Endometrial microvascular endothelial cells (primary cell): Measurements from ENCODE around the gene ASGR1. TPM values are rescaled to one million over a fixed set of nuclear protein-coding genes. Genes with fewer than 3 reads are reported as not detected.

Experiments used
- in situ Hi-C: cut with HindIII; loops from 2 replicates; pipeline ENCODE4 v1.10.0; 2017; ENCODE audit warnings: low sequenced_read_pairs, low pct_unique_long_range_greater_than_20kb; ENCODE audit errors: inconsistent ontology term
- total RNA-seq: library from RNA; depleted of rRNA; stranded (reverse); fragments of >200 nt; gene quantifications from one replicate; pipeline ENCODE4 v1.2.3, GENCODE V29; 2015; ENCODE audit errors: inconsistent ontology term

The ASGR1 gene
- total RNA-seq, 1 donor from 2014 or later, result not detected

DNA sequence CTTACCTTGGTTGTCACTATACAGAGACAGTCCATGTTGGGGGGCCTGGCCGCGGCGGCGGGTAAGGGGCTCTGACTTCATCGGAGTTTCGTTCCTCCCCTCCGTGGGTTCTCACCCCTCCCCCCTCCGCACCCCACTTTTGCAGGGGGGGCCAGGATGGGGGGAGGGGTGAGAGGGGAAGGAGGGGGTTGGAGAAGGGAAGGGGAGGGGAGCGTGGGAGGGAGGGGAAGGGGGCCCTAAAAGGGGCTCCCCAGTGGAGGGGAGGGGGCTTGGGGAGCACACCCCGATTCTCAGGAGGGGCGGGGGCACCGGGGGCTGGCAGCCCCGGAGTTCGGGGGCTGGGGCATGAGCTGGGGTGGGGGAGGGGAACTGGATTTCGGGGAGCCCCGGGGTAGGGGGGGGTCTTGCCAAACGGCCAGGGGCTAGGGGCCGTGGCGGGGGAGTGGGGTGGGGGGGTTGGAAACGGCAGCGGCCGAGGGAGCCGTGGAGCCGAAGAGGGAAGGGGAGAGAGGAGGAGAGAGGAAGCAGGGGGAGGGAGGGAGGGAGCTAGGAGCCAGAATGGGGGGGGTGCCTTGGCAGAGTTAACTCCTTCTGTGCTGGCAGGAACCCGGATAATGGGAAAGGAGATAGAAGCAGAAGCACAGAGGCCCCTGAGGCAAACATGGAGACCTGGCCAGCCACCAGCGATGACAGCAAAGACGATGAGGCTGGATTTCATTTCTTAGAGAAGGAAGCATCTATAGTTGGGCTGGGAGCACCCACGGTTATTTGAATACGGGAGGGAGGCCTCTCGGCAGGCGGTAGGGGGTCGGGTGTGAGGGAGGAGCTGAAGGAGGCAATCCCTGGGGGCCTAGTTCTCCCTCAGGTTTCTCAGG lies 38.2 kb upstream of the ASGR1 start:
- in situ Hi-C loops, result no loop called here

DNA sequence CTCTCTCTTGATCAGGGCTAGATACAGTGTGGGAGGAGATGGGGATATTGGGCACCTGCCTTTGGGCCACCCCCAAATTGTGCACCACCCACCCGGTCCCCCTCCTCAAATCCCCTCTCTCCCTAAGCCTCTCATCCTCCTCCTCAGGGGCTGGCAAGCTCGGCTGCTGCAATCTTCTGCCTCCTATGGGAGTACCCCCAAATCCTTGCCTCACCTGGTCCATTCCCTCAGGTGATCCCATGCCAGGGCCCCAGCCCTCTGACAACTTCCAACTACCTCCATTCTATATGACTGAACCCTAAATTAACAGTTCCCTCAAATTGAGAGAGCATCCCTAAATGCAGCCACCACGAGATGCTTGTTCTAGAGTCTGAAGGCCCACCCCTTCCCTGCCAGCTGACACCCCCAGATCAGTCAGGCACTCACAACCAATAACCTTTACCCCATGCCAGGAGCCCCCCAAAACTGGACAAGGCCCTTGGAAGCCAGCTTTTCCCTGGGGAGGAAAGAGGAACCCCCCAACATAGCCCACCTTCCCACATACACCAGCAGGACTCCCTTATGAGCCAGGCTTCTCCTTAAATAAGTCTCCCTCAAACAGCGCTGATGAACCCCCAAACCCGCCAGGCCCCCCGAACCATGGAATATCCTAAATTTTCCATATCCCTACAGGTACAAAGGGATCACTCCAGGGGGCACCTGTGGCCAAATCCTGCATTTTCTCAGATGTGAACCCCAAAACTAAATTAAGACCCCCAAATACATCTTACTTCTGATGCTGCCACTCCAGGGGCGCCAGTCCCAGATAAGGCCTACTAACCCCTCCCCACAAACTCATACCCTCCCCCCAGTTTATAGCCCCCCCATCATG lies 37.3 kb upstream of the ASGR1 start:
- in situ Hi-C loops, result no loop called here

DNA sequence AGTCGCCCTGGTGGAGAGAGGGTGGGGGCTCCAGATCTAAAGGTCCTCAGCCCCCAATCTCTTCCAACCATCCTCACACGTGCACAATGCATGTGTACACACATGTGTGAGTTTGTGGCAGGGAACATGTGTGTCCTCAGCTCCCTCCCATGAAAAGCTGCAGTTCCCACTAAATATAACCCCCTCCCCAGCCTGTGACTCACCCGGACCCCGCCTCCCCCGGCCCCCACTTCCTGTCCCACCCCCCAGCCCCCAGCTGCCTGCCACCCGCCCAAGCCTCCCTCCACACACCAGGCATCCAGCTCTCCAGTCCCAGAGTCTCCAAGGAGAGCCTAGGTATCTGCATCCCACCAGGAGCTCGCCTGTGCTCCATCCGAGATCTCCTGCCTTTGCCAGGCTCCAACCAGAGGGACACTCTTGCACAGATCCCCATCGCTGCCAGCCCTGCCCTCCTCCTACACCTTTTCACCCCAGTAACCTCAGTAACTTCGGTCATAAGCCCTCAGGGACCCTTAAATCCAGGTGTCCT lies 36.5 kb upstream of the ASGR1 start:
- in situ Hi-C loops, result no loop called here

DNA sequence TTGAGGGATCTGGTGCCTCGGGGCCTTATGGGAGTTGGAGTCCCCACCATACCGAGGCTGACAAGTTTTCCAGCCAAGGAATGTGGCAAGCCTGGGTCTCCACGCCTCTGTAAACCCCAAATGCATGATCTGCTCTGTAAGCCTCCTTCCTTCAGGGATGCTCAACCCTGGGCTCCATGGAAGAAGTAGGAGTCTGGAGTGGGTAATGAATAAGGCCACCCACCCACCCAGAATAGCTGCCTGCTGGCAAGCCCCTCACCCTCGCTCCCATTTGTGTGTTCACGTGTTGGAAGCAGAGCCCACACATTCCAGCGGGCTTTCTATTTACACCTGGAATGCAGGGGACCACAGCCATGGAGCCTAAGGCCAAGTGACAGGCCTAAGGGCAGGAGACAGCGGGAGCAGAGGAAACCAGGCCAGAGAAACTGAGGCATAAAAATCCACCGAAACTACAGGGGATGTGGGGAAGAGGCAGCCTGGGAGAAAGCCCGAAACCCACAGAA lies 36.0 kb upstream of the ASGR1 start:
- in situ Hi-C loops, result no loop called here

DNA sequence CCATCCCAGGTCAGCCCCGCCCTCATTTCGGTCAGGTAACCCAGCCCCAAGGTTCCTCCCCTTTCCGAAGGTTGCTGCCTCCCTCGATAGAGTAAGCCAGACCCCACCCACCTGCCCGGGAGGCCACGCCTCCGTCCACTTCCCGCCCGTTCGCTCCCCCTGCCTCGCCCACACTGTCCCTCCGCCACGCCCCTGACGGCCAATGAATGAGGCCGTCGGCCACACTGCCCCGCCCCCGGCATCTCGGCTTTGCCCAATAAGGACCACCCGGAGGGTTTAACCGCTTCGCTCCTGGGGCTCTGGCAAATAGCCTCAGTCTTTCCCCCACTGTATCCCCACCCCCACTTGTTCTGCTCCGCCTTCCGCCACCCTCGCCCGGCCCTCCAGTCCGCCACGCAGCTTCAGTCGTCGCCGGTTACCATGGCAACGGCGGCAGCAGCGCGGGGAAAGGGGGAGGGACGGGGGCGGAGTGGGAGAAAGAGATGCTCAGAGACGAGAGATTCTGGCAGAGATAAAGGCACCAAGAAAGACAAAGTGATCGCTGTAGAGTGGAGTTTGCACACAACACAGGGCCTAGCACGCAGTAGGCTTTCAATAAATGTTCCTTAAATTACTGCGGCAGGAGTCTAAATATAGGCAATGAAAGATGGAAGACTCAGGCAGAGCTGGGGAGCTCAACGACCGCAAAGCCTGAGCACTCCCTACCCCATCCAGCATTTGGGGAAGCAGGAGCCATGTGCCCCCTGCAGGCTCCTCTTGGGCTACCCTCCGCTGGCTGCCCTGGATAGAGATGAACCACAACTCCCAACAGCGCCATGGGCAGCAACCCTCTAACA lies 35.3 kb upstream of the ASGR1 start:
- in situ Hi-C loops, result no loop called here

DNA sequence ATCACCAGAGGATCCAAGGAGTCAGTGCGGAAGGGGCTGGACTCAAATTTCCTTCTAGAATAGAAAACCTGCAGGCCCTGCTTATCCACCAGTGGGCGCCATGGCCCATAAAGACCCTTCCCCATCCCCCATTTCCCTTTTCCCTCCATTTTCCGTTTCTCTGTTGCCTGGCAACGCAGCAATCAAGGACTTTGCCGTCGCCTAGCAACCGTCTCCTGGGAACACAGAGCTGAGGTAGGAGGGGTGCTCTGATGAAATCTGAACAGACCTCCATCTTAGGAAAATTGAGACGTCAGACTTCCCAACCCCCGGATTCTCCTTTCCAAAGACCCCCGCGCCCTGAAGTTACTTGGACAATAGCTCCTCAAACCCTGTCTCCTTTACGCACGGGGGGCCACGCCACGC lies 34.7 kb upstream of the ASGR1 start:
- in situ Hi-C loops, result no loop called here

DNA sequence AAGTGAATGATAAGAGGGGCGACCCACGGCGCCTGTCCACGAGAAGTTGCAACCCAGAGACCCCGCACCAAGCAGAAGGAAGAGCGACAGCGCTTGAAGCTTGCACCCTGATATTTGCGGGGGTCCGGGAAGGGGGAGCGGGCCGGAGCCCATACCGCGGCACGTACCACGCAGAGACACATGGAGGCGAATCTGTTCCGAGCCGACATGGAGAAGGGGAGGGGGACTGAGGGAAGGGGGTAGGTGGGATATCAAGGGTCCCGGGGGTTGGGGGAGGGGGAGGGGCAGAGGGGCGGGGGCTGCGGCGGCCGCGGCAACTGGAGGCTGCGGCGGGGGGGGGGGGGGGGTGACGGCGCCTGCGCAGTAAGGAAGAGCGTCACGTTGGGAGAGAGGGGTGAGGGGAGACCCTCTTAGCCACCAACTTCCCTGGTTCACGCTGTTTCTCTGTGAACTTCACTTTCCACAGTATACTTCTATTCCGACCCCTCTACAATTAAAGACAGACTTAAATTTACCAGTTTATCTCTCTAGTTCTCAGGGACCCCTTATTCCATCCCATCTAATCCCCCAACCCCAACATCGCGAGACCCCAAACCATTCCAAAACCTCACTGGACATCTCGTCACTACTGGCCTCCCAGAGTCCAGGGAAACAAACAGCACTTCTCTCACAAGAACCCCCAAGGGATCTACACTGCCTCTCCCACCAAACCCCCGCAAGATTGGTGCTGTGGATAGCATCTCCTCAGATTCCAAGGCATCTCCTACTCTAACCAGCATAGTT lies 32.5 kb upstream of the ASGR1 start:
- in situ Hi-C loops, result no loop called here

DNA sequence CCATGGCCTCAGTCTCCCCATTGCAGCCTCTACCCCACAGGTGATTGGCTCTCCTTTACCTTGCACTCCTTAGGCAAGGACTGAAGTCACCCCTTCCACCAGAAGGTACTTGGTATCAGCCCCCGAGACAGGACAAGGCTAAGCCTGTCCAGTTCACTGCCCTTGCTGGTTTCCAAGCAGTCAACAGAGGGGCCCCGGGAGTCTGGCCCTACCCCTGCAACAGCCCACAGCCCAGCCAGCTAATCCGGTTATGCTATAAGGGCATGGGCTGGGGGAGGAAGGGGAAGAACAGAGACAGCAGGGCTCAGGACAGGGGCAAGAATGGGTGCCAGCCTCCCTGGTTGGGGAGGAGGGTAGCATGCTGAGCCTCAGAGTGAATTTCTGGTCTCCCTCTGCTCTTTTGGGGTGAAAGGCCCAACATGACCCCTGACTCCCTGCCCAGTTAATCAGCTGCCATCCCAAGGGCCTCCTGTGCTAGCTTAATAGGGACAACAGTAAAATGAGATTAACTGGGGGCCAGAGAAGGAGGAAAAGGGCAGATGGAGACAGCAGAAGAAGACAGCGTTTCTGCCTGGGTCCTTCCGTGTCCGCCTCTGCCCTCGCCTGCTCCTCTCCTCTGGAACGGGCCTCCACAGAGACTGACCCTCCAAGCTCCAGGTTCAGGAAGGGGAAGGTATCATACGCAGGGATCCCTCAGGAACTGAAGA lies 29.7 kb upstream of the ASGR1 start:
- in situ Hi-C loops, result no loop called here

DNA sequence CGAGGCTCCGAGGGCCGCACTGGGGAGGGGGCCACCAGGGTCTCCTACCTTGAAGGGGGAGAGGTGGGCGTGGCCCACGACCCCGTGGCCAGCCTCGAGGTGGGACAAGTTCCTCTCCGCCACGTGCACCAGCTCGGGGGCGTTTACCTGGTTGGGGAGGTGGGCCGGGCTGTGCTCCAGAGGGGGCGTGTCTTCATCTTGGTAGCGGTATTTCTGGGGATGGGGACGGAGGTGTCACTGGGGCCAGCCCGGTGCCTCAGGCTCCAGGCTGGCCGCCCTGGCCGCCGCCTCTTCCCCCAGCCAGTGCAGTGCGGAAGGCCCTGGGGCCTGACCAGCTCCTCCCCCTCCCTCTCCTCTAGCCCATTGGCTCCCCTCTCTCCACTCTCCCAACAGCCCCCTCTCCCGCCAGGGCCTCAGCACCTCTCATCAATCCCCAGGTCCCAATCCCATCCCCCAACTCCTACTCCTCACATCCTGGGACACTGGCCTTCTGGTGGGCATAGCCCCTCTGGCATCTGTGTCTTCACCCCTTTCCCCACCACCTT lies 28.9 kb upstream of the ASGR1 start:
- in situ Hi-C loops, result no loop called here

DNA sequence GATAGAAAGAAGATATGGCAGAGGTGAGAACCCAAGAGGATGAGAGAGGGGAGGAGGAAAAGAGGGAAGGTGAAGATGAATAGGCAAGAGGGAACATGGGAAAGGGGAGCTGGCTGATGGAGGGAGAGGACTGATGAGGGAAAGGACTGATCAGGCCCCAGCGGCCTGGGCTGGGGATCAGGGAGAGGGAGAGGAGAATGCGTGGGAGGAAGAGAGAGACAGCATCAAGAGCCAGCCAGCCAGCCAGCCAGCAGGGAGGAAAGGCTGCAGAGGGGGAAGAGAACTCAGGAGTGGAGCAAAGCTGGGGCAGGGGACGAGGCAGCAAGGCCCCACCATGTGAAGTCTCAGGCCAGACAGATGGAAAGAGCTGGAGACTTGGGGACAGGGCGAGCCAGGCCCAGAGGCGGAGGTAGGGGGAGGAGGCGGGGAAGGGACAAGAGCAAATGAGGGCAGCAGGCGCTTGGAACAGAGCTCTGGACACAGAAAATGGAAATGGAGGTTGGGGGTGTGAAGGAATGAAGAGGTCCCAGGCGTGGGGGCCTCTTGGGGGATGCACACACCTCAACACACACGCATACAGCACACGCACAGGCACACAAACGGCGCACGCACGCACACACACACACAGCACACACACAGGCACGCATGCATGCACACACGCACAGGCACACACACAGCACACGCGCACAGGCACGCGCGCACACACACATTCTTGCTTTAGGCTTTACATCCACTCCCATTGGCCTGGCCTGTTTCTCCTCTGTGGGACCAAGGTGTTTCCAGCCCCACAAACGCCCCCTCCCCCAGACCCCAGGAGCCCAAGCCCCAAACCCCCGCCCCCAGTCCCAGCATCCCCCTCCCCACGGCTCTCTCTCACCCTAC lies 28.2 kb upstream of the ASGR1 start:
- in situ Hi-C loops, result no loop called here

DNA sequence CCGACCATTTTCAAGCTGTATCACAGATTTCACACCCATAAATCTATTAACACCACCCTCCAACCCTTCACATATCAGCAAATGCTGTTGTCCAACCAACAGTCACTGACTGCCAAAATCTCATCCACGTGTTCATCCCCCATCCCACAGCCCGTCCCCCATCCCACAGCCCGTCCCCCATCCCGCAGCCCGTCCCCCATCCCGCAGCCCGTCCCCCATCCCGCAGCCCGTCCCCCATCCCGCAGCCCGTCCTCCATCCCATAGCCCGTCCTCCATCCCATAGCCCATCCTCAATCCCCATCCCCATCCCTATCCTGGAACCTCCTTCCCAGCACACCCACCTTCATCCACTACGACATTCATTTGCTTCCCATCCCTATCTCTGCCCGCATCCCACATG lies 26.4 kb upstream of the ASGR1 start:
- in situ Hi-C loops, result no loop called here

DNA sequence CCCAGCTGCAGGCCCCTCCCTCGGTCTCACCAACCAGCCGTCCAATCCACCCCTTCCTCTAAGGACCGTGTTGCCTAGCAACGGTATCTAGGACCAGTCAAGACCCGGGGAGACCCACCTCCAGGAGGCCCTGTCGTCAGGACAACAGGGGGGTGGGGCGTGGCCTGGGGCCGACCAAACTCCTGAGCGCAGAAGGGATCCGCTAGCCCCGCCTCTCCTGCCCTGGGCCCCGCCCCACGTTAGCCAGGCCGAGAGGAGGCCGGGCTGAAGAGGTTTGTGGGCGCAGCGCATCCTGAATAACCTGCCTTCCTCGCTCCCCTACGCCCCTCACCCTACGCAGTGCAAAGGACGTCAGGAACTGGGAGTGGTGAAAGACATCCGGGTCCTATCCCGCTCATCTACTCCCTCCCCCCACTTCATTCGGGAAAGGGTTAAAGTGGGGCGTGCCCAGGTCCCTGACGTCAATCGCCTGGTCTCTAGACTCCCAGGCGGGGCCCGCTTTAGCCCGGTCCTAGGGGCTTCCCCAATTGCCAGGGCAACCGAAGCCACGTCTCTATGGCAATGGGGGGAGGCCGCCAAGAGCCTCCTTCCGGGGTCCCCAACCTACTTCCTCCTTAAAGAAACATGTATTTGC lies 25.8 kb upstream of the ASGR1 start:
- in situ Hi-C loops, result no loop called here

DNA sequence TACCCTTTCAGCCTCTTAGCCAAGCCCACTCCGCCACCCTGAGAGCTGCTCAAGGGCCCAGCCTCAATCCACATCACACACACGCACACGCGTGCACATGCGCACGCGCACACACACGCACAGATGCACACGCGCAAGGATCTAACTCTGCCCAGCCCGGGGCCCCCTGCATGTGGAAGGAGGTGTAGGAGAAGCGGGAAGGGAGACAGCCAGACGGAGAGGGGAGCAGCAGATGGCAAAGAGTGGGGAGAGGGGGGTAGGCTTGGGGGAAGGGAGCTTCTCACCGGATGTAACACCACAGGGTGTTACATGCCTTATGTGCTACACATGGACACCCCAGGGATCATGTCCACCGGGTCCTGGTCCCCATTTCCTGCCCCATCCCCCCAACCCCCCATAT lies 25.2 kb upstream of the ASGR1 start:
- in situ Hi-C loops, result no loop called here

DNA sequence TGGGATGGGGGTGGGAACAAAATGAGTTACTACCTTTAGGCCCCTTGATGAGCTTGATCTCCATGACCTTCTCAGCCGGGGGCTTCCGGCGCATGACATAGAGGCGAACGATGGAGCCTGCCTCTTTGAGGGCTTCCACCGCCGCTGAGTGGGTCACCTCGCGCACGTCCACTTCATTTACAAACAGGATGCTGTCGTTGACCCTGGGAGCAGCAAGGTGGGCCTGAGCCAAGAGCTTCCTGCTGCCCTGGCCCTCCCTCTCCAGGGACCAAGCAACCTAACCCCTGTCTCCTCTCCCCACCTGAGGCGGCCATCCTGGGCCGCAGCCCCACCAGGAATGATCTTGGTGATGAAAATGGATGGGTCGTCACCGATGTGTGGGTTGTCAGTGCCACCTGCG lies 24.2 kb upstream of the ASGR1 start:
- in situ Hi-C loops, result no loop called here

DNA sequence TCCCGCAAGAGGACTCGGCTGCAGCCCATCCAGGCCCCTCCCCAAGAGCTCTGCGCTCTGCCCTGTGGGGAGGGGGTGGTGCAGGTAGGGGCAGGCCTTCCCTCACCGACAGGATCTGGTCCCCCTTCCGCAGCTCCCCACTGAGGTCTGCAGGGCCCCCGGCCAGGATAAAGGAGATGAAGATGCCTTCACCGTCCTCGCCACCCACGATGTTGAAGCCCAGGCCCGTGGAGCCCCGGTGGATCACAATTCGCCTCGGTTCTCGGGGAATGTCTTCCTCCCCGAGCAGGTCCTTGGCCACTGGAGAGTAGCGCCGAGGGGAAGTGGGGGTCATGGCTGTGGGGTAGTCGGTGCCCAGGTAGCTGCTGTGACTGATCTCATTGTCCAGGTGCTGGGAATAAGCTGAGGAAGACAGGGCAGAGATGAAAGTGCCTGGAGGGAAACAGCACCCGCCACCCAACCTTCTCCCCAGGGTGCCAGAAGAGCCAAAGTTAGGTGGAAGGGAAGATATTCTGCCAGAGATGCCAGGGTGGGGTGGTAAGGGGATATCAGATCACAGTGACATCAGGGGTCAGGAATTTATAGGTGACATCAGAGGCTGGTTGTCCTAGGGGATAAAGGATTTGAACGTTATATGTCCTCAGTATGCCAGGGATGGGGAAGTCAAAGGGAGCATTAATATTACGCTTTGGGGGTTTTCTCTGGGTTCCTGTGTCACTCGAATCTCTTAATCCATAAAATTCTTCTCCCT lies 17.7 kb upstream of the ASGR1 start:
- in situ Hi-C loops, result no loop called here
